Esophagus squamous epithelium (tissue), 5 donors: Measurements from ENCODE around the gene FAM171A1. TPM values are rescaled to one million over a fixed set of nuclear protein-coding genes. Genes with fewer than 3 reads are reported as not detected.
"Not testable (repeated sequence)": the region's sequence is repeated elsewhere in the genome, so short reads cannot be mapped to it uniquely, and the experiment has no call there.

ENCODE experiments used
- DNase-seq: peaks from one replicate; lab custom pipeline; 2025; lab: John Stamatoyannopoulos, UW
- H3K27ac ChIP-seq, 4 donors: fragments of 200-600 bp; sonication (generic); one replicate each; pipeline ENCODE4 v1.5.1; 2016 to 2019; ENCODE audit warnings: mild to moderate bottlenecking in 1 of 4
- H3K27me3 ChIP-seq, 4 donors: fragments of 200-600 bp; sonication (generic); 1 replicate in 3 of 4; 2 replicates in 1 of 4; pipeline versions ENCODE4 v1.5.1 to v1.6.0; 2017 to 2021; ENCODE audit warnings: antibody characterized with exemption in 1 of 4
- H3K36me3 ChIP-seq, 3 donors: fragments of 200-600 bp; sonication (generic); one replicate each; pipeline ENCODE4 v1.5.1; 2016 to 2019
- H3K4me1 ChIP-seq, 3 donors: fragments of 200-600 bp; sonication (generic); one replicate each; pipeline ENCODE4 v1.5.1; 2017 to 2019
- H3K4me3 ChIP-seq, 4 donors: fragments of 200-600 bp; sonication (generic); 1 replicate in 3 of 4; 2 replicates in 1 of 4; pipeline ENCODE4 v1.5.1; 2016 to 2019; ENCODE audit warnings: mild to moderate bottlenecking in 2 of 4, moderate library complexity in 1 of 4
- H3K9me3 ChIP-seq, 3 donors: fragments of 200-600 bp; sonication (generic); one replicate each; pipeline ENCODE4 v1.5.1; 2016 to 2019
- CTCF ChIP-seq, 6 experiments: fragments of 450-650 bp in 4 of 6; fragments of 200-600 bp in 2 of 6; sonication (generic) in 2 of 6; IDR thresholded peaks; one replicate each; pipeline ENCODE4 v1.5.1; 2016 to 2019; ENCODE audit warnings: antibody characterized with exemption in 6 of 6, mild to moderate bottlenecking in 4 of 6, moderate library complexity in 4 of 6
- POLR2A ChIP-seq, 4 donors: fragments of 450-650 bp; IDR thresholded peaks; one replicate each; pipeline ENCODE4 v1.6.1; 2017; ENCODE audit warnings: antibody characterized with exemption in 4 of 4, mild to moderate bottlenecking in 4 of 4, moderate library complexity in 3 of 4
- WGBS, 2 donors: methylation state at CpG; one replicate each; pipeline ENCODE4 v1.1.5; 2018; 5-methylcytosine and 5-hydroxymethylcytosine counted together
- intact Hi-C: fragments of 100-400 bp; cut with DNase I; formaldehyde crosslinking; loops from one replicate; pipeline ENCODE4 v1.15.0; 2022
- total RNA-seq, 4 donors: library from RNA; depleted of rRNA; stranded (reverse); fragments of >200 nt; gene quantifications; one replicate each; pipeline ENCODE4 v1.1.0, GENCODE V29; 2016
- donor health status: DM: yes; HTN: yes; CAD: no.

The FAM171A1 gene
- total RNA-seq, 4 donors from 2014 or later = 3.8 to 10.9 (median 5.3) TPM

GRCh38 chr10:15202639-15203038 lies 168.4 kb downstream of the FAM171A1 start:
- DNase-seq = no peak
- 86 to 94% methylated on average over 2 of the region's 2 CpGs for WGBS, 2 donors
- intact Hi-C loops = no loop called here
- Histone ChIP-seq H3K27me3 (no peaks in the 10 kb centered on the region), H3K4me1 (no peaks in the 10 kb centered on the region), H3K9me3 (no peaks in the 10 kb centered on the region), H3K4me3 (no peak overlapping the region), H3K36me3 (no peaks in the 10 kb centered on the region), H3K27ac (no peak overlapping the region)
- no peak for TF ChIP-seq POLR2A (IDR thresholded peaks at IDR 0.05)
- TF ChIP-seq CTCF (IDR thresholded peaks at IDR 0.05) = no peak

- H3K36me3 ChIP-seq, H3K9me3 ChIP-seq, H3K4me3 ChIP-seq, H3K27ac ChIP-seq, DNase-seq, intact Hi-C loops, H3K4me1 ChIP-seq, H3K27me3 ChIP-seq: not testable (repeated sequence)
- WGBS, 2 donors = 81 to 94% methylated on average over 7 of the region's 8 CpGs
Observed at GRCh38 chr10:15202301-15202621, 168.8 kb downstream of the FAM171A1 start.

- Histone ChIP-seq H3K27ac (no peak overlapping the region), H3K27me3 (no peaks in the 10 kb centered on the region), H3K4me1 (no peaks in the 10 kb centered on the region), H3K4me3 (no peak overlapping the region), H3K9me3 (no peaks in the 10 kb centered on the region), H3K36me3 (no peaks in the 10 kb centered on the region)
- no peak for TF ChIP-seq POLR2A (IDR thresholded peaks at IDR 0.05)
- no peak for TF ChIP-seq CTCF (IDR thresholded peaks at IDR 0.05)
- 65 to 79% methylated on average over 5 to 6 of the region's 6 CpGs for WGBS, 2 donors
- intact Hi-C loops = no loop called here
- no peak for DNase-seq
Observed at GRCh38 chr10:15201589-15202300, 169.3 kb downstream of the FAM171A1 start.

GRCh38 chr10:15200626-15201025 lies 170.5 kb downstream of the FAM171A1 start:
- H3K36me3 ChIP-seq = no peaks in the 10 kb centered on the region
- no peak overlapping the region for H3K4me3 ChIP-seq
- DNase-seq = no peak
- H3K27me3 ChIP-seq = no peaks in the 10 kb centered on the region
- 39% methylated on average over 2 of the region's 2 CpGs for WGBS, 2 donors
- no peak for TF ChIP-seq POLR2A (IDR thresholded peaks at IDR 0.05)
- TF ChIP-seq CTCF (IDR thresholded peaks at IDR 0.05) = no peak
- H3K27ac ChIP-seq = no peak overlapping the region
- intact Hi-C loops = no loop called here
- no peaks in the 10 kb centered on the region for H3K9me3 ChIP-seq
- H3K4me1 ChIP-seq = no peaks in the 10 kb centered on the region

- TF ChIP-seq CTCF (IDR thresholded peaks at IDR 0.05) (no peak), POLR2A (IDR thresholded peaks at IDR 0.05) (no peak)
- Histone ChIP-seq H3K9me3 (no peaks in the 10 kb centered on the region), H3K4me1 (no peaks in the 10 kb centered on the region), H3K4me3 (no peak overlapping the region), H3K27ac (no peak overlapping the region), H3K36me3 (no peaks in the 10 kb centered on the region), H3K27me3 (no peaks in the 10 kb centered on the region)
- intact Hi-C loops = no loop called here
- DNase-seq = no peak
- 91 to 100% methylated on average over 4 of the region's 4 CpGs for WGBS, 2 donors
Observed at GRCh38 chr10:15197911-15198310, 173.2 kb downstream of the FAM171A1 start.

DNA sequence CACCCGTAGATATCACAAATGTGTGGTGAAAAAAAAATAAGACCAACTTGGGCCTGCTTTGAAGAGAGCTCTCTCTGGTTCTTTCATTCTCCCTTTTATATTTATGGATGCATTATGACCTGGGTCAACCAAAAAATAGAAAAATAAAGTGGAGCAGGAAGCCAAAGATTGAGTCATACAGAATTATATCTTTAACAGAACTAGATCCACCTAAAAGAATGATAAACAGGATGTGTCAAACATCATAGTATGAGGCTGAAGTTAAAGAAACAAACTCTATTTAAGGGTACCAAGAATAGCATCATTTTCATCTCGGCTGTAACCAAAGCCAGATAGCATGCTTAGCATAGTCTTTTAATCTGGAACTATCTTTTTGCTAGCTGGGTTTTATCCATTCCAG lies 173.8 kb downstream of the FAM171A1 start:
- no peak for TF ChIP-seq CTCF (IDR thresholded peaks at IDR 0.05)
- Histone ChIP-seq H3K9me3 (no peaks in the 10 kb centered on the region), H3K27ac (no peak overlapping the region), H3K36me3 (no peaks in the 10 kb centered on the region), H3K4me1 (no peaks in the 10 kb centered on the region), H3K27me3 (no peaks in the 10 kb centered on the region), H3K4me3 (no peak overlapping the region)
- no peak for DNase-seq
- 40 to 56% methylated on average over 2 of the region's 2 CpGs for WGBS, 2 donors
- intact Hi-C loops = no loop called here
